Neural cell (in vitro differentiated cells): ENCODE data around the gene RPS8.

Experiments used
- EP300 ChIP-seq: fragments of 450-650 bp; conservative IDR thresholded peaks from 2 replicates; pipeline ENCODE4 v1.6.1; 2014; ENCODE audit warnings: antibody characterized with exemption, mild to moderate bottlenecking, moderate library complexity; ENCODE audit not compliant: poor library complexity, severe bottlenecking
- EZH2 ChIP-seq: fragments of 200-600, 300-800 bp; shearing (Covaris generic), sonication (generic); IDR thresholded peaks from 2 replicates; pipeline ENCODE4 v1.6.1; 2014; ENCODE audit warnings: antibody characterized with exemption, low read length, borderline replicate concordance, mild to moderate bottlenecking; ENCODE audit not compliant: insufficient read depth, poor library complexity, severe bottlenecking
- MXI1 ChIP-seq: fragments of 450-650 bp; conservative IDR thresholded peaks from 2 replicates; pipeline ENCODE4 v1.6.1; 2014; ENCODE audit warnings: antibody characterized with exemption, mild to moderate bottlenecking; ENCODE audit not compliant: poor library complexity, severe bottlenecking
- POLR2AphosphoS5 ChIP-seq: IDR thresholded peaks from 2 replicates; pipeline ENCODE4 v1.6.1; 2012
- RAD21 ChIP-seq: fragments of 450-650 bp; conservative IDR thresholded peaks from 2 replicates; pipeline ENCODE4 v1.6.1; 2014; ENCODE audit warnings: antibody characterized with exemption, mild to moderate bottlenecking, moderate library complexity
- SMC3 ChIP-seq: fragments of 450-650 bp; conservative IDR thresholded peaks from 2 replicates; pipeline ENCODE4 v1.6.1; 2014; ENCODE audit warnings: antibody characterized with exemption, mild to moderate bottlenecking, moderate library complexity; ENCODE audit not compliant: poor library complexity
- TAF1 ChIP-seq: IDR thresholded peaks from 2 replicates; pipeline ENCODE4 v1.6.1; 2012; ENCODE audit warnings: low read depth
- TF ChIP-seq, protein P1 (sequence below): fragments of 450-650 bp; IDR thresholded peaks from 2 replicates; pipeline ENCODE4 v1.5.1; 2014; ENCODE audit warnings: antibody characterized with exemption, mild to moderate bottlenecking, moderate library complexity; ENCODE audit not compliant: poor library complexity, severe bottlenecking
- TF ChIP-seq, protein P2 (sequence below): IDR thresholded peaks from 2 replicates; pipeline ENCODE4 v1.6.1; 2012; ENCODE audit warnings: borderline replicate concordance

DNA sequence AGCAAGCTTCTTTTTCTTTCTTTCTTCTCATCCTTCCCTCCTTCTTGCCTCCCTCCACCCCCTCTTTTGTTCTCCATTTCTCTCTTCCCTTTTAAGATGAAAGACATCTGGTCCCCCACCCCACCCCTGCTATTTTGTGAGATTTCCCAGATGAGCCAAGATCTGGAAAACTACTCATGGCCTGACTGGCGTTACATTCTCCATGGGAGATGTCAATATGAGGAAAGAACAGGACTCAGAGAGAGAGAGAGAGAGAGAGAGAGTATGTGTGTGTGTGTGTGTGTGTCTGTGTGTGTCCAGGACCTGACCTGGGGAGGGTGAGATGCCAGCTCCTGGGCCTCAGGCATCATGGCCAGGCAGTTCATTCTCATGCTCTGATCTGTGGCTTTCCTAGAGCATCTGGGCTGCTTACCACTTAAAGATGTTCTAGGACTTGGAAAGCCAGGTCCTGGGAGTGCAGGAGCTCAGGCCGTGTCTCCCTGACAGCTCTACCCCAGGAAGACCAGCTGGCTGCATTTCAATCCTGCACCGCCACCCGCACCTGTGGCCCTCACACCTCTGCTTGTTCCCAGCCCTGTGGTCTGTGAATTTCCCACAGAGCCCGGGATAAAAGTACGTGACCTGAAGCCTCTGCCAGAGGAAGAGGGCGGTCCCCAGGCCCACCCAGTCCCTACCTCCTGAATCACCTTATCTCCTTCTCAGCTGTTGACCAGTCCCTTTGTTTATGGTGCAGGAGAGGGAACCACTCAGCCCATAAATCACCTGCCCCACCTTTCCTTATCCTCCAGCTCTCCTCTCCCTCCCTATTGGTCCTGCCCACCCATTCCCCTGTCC, 15.8 kb downstream of the RPS8 start:
- TF ChIP-seq, protein P1, sequence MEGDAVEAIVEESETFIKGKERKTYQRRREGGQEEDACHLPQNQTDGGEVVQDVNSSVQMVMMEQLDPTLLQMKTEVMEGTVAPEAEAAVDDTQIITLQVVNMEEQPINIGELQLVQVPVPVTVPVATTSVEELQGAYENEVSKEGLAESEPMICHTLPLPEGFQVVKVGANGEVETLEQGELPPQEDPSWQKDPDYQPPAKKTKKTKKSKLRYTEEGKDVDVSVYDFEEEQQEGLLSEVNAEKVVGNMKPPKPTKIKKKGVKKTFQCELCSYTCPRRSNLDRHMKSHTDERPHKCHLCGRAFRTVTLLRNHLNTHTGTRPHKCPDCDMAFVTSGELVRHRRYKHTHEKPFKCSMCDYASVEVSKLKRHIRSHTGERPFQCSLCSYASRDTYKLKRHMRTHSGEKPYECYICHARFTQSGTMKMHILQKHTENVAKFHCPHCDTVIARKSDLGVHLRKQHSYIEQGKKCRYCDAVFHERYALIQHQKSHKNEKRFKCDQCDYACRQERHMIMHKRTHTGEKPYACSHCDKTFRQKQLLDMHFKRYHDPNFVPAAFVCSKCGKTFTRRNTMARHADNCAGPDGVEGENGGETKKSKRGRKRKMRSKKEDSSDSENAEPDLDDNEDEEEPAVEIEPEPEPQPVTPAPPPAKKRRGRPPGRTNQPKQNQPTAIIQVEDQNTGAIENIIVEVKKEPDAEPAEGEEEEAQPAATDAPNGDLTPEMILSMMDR = no peak
- no peak for TF ChIP-seq RAD21
- no peak for TF ChIP-seq TAF1
- no peak for TF ChIP-seq EZH2
- TF ChIP-seq POLR2AphosphoS5 = no peak
- no peak for TF ChIP-seq SMC3
- TF ChIP-seq, protein P2, sequence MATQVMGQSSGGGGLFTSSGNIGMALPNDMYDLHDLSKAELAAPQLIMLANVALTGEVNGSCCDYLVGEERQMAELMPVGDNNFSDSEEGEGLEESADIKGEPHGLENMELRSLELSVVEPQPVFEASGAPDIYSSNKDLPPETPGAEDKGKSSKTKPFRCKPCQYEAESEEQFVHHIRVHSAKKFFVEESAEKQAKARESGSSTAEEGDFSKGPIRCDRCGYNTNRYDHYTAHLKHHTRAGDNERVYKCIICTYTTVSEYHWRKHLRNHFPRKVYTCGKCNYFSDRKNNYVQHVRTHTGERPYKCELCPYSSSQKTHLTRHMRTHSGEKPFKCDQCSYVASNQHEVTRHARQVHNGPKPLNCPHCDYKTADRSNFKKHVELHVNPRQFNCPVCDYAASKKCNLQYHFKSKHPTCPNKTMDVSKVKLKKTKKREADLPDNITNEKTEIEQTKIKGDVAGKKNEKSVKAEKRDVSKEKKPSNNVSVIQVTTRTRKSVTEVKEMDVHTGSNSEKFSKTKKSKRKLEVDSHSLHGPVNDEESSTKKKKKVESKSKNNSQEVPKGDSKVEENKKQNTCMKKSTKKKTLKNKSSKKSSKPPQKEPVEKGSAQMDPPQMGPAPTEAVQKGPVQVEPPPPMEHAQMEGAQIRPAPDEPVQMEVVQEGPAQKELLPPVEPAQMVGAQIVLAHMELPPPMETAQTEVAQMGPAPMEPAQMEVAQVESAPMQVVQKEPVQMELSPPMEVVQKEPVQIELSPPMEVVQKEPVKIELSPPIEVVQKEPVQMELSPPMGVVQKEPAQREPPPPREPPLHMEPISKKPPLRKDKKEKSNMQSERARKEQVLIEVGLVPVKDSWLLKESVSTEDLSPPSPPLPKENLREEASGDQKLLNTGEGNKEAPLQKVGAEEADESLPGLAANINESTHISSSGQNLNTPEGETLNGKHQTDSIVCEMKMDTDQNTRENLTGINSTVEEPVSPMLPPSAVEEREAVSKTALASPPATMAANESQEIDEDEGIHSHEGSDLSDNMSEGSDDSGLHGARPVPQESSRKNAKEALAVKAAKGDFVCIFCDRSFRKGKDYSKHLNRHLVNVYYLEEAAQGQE = no peak
- TF ChIP-seq MXI1 = no peak
- TF ChIP-seq EP300 = no peak
